NCI-H2107 treated with DMSO at 0.1 percent for 48 hours (cell line): ENCODE measurements around the gene RETREG2.

Experiments used
- DNase-seq: peaks from one replicate; lab custom pipeline; 2025; ENCODE audit not compliant: unreplicated experiment; lab: John Stamatoyannopoulos, UW

The RETREG2 gene

DNA sequence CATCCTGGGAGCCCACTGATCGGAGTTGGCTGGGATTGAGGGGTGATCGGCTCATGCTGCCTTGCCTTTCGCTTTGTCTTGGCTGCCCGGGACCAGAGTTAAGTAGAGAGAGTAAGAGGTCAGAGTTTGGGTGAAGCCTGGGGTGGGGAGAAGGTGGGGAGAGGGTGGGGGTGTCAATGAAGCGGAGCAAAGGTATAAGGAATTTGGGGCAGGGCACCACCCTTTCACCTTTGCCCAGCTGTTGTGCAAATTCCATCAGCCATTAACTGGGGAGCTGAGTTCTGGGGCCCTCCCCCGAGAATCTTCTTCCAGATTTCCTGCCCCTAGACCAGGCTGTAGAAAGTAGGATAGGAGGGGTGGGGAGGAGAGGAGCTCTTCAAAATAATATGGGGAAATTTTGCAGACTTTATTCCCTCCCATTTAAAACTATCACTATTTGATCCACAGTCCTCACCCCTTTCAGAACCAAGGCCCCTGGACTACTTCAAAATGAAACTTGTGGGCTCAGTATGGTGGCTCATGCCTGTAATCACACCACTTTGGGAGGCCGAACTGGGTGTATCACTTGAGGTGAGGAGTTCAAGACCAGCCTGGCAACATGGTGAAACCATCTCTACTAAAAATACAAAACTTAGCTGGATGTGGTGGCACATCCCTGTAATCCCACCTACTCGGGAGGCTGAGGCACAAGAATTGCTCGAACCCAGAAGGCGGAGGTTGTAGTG lies 8.0 kb upstream of the RETREG2 start, which contains the start of gene SLC23A3:
Gene SLC23A3 (minus strand): TSS at position 100 of the 725 bp plus-strand sequence. CDS start 45 bp downstream, at position 55.
- DNase-seq = no peak

DNA sequence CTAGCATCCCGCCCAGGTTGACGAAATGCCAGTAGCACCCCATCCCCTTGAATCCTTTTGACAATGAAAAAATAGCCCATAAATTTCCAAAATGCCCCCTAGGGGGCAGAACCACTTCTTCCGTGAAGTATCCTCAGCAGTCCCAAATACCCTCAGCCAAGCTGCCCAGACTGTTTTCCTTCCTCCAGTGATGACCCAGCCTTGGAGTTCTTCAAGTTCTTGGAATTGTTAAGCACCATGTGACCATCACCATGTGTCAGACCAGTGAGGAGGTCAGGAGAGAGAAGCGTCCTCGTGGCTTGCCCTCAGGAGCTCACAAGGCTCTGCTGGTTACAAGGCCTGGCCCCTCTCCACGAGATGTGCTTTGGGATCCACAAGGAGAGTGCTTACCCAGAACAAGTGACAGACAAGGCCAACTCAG lies 6.8 kb upstream of the RETREG2 start:
- no peak for DNase-seq

DNA sequence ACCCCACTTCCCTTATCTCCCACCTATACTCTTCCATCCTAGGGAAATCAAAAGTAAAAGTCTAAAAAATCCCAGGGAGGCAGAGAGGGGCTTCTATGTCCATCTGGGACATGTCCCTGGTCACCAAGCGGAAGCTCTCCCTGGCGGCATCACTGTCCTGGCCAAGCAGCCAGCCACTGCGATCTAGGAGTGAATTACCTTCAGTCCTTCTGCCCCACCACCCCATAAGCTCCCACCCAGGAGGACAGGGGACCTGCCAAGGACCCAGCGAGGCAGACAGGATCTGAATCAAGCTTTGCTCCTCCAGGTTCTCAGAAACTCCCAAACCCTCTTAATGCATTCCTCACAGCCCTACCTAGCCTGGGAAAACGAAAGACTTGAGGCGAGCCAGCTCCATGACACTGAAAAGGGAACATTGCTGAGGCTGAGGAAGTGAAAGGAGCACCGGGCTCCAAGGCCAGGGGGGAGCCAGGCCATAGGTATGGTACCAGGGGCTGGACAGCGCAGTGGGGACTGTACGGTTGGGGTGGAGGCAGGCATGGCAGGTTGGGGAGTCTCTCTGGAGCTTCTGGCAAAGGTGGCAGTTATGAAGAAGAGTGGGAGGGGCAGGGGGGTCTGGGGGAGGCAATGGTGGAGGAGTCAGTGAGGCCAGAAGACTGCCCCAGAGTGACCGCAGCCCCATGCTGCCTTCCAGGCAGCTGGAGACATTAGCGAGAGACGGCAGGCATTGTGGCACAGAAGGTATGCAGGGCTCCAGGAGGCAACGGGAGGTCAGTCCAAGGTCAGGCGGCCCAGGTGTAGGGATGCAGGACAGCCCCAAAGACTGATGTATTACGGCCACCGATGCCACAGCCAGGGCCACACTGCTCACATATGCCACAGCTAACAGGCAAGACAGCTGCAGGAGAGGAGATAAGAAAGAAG lies 5.6 kb upstream of the RETREG2 start:
- no peak for DNase-seq

DNA sequence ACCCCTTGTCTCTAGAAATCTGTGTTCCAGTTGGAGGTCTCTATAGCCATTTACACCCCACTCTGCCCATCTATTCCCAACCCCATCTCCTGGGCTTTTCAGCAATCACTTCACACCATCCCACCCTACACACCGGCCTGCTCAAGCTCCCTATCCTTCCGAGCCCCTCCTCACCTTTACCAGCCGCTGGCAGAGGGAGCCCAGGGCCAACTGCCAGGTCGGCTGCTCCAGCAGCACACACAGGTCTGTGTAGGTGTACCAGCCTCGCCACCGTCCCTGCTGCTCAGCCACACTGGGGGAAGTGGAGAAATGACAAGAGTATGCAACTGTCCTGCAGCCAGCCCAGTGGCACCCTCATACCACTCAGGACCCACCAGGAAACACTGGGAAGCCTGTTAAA lies 4.9 kb upstream of the RETREG2 start:
- DNase-seq = no peak

DNA sequence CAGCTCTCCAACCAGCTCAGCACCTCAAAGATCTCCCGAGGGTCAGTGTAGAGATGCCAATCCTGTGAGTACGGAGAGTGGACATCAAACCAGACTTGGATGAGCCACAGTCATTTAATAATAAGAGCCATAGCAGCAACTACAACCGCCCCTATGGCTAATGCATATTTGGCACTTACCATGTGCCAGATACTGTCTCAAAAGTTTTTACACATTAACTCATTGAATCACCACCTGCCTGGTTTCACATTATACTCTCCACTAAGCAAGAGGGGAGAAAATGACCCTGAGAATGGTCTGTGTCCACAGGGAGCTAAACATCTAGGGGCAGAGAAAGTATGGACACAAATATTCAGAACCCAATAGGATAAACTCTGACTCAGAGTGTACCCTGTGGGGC lies 3.9 kb upstream of the RETREG2 start:
- DNase-seq = no peak

DNA sequence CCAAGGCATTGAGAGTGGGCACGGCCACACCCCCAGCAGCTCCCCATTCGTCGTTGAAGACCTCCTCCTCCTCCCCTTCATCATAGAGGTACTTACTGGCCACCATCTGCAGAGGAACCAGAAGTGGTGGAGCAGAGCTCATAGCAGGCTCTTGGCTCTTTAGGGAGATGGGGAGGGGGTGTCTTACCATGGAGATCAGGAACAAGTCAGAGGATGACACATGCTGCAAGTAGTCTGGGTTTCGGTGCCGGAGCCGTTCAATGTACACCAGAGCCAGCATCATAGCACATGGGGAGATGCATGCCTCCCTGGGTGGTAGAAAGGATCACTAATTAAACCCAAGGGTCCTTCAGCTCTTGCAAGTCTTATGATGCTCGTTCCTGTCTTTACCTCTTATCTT lies 3.3 kb upstream of the RETREG2 start:
- no peak for DNase-seq

DNA sequence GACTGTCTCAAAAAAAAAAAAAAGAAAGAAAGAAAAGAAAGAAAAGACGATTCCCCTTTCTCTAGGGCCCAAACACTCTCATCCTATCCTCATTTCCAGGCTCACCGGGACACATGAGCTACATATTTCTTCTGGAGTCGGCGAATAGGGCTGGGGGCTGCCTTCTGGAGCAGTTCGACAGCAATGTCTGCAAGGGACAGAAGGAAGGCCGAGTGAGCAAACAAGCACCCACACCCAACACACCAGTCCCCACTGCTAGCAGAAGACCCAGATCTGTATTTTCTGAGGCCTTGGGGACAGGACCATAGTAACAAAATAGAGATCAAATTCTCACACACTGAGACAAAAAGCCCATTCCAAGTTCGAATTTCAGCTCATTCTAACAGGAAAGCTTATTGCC lies 2.6 kb upstream of the RETREG2 start:
- DNase-seq = no peak

DNA sequence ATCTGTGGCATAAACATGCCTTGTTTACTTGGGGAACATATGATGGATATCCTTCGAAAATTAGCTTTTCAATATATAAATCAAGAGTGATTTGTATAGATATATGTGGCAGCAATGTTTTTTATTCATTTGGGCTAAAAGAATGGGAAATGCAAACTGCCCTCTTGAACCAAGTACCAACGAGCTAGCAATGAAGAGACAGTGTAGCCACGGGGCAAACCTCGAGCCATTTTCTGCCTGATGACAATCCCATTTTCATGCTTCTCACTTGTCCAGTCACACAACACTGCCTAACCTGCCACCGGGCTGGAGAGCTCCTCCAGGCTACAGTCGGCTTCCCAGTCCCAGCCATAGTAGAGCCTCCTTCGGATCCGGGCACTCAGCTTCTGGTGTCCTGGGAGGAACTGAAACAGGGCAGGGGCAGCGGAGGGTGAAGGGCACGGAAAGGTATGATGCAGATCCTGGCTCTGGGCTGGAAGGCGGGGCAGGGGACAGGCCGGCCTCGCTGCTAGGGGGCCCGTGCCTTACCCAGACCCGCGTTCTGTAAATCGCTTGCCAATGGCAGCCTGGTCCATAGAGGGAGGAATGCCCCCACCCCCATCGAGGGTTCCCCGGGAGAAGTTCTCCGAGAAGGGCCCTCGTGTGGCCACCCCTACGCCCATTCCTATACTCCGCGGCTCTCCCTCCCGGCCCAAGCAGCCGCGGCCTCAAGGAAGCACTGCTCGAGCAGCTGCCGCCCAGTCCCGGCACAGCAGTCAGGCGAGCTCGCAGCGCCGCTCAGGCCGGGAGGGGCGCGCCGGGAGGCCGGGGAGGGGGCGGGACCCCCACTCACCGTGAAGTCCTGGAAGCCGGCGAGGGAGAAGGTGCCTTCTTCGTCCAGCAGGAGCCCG lies 1.9 kb upstream of the RETREG2 start:
- no peak for DNase-seq

DNA sequence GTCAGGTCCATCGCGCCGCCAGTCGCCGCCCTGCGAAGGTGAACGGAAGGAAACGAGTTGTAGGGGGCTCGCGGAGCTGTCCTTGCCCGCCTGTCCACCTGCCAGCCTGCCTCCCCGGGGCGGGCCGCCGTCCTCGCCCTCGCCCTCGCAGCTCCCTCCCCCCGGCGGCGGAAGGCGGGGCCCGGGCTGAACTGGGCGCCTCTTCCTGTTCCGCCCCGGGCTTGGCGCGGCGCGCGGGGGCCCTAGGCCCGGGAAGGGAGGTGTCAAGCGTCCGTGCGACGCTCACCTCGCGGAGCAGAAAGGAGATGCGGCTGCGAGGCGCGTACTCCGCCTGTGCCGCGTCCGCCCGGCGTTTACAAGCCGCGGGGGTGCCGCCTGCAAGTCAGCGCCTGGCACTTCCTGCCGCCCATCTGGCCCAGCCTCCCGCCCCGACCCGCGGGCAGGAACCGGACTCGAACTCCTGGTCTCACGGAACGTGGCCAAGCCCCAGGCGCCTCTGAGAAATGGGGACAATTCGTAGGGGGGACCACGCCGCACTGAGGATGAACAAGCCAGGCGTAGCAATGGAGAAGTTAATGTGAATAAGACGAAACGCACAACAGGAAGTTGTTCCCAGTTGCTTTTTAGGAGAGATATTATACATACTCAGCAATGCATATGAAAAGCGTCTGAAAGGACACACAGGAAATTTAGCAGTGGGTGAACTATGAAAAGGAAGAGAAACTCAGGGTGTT lies 1.1 kb upstream of the RETREG2 start, which contains the start of gene CNPPD1:
Gene CNPPD1 (minus strand): TSS at position 108 of the 734 bp plus-strand sequence. CDS start 97 bp downstream, at position 11.
- peak; percentile 46 for DNase-seq

DNA sequence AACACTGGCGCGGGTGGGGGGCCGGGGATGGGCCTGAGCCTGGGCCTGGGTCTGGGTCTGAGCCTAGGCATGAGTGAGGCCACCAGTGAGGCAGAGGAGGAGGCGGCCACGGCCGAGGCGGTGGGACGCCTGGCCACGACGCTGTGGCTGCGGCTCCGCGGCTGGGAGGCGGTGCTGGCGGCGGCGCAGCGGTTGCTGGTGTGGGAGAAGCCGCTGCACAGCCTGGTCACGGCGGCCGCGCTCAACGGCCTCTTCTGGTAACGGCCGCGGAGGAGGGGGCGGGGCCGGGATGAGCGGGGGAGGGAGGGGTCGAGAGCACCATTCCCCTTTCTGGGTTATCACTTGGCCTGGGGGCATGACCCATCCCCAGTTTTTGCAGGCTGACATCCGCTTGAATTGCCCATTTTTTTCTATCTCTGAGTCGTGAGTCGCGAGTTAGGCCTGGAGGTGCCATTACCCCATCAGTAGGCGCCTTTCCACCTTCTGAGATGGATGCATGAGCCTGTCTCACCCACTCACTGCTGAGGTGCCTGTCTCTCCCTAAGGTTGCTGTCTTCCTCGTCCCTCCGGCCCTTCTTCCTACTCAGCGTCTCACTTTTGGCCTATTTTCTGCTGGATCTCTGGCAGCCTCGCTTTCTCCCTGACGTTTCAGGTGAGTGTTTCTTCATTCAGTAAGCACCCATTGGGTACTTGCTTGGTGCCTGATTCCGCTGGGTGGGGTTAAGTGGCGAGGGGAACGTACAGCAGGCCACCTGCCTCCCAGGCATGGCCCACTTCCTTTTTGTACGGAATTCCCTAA lies 501 bp downstream of the RETREG2 start:
- no peak for DNase-seq

DNA sequence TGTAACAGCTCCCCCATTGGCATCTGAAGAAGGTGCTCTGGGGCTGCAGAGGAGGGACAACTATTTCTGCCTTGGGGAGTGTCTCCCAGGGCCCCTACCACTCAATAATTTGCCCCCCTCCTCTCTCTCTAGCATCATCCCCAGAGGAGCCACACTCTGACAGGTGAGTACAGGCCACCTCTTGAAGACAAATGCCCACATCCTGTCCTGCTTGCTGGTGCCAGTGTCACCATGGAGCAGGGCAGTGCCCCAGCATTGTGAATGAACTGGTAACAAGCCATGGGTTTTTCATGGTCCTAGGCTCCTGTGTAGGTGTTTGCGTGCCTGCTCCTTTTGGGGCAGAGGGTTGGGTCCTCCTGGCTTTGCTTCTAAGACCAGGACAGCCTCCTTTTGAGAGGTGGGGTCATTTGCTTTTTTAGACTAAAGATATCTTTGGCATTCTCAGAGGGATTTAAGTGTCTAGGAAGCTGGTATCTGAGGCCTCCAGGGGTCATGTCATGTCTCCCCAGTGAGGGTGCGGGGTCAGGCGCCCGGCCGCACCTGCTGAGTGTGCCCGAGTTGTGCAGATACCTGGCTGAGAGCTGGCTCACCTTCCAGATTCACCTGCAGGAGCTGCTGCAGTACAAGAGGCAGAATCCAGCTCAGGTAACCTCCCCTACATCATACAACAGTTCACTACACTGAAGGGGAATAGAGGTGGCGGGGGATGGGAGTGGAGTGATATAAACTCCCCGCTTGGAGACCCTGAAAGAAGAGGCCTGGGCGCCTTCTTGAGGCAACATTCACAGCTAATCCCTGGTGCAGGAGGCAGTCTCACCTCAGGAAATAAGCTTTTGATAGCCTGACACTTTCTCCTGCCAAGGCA lies 1.8 kb downstream of the RETREG2 start:
- DNase-seq = no peak

DNA sequence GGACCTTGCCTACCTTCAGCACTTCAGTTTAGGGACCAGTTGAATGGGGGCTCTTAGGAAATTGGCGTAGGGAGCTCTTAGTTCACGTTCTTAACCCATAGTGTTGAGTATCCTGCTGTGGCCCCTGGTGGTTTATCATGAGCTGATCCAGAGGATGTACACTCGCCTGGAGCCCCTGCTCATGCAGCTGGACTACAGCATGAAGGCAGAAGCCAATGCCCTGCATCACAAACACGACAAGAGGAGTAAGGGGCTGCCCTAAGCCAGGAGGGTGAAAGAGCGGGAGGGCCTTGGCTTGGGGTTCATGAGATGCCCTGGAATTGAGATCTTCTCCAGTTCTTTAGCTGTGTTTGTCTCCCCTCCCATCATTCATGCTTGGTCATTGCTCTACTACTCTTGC lies 2.9 kb downstream of the RETREG2 start:
- DNase-seq = no peak

DNA sequence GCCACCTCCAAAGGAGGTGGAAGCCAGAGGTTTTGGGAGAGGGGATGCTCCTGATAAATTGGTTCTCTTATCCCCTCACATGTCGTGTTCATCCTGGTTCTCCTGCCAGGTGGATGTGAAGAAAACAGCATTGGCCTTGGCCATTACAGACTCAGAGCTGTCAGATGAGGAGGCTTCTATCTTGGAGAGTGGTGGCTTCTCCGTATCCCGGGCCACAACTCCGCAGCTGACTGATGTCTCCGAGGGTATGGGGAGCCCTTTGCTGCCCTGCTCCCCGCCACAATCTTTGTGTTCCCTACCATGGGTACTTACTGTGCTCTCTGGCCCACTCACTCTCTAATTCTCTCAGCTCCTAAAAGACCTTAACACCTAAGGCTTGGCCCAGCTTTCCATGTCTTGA lies 3.5 kb downstream of the RETREG2 start:
- DNase-seq = no peak

DNA sequence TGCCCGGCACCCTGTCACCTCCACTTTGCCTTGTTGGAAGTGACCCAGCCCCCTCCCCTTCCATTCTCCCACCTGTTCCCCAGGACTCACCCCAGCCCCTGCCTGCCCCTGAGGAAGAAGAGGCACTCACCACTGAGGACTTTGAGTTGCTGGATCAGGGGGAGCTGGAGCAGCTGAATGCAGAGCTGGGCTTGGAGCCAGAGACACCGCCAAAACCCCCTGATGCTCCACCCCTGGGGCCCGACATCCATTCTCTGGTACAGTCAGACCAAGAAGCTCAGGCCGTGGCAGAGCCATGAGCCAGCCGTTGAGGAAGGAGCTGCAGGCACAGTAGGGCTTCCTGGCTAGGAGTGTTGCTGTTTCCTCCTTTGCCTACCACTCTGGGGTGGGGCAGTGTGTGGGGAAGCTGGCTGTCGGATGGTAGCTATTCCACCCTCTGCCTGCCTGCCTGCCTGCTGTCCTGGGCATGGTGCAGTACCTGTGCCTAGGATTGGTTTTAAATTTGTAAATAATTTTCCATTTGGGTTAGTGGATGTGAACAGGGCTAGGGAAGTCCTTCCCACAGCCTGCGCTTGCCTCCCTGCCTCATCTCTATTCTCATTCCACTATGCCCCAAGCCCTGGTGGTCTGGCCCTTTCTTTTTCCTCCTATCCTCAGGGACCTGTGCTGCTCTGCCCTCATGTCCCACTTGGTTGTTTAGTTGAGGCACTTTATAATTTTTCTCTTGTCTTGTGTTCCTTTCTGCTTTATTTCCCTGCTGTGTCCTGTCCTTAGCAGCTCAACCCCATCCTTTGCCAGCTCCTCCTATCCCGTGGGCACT lies 4.5 kb downstream of the RETREG2 start:
- no peak for DNase-seq

DNA sequence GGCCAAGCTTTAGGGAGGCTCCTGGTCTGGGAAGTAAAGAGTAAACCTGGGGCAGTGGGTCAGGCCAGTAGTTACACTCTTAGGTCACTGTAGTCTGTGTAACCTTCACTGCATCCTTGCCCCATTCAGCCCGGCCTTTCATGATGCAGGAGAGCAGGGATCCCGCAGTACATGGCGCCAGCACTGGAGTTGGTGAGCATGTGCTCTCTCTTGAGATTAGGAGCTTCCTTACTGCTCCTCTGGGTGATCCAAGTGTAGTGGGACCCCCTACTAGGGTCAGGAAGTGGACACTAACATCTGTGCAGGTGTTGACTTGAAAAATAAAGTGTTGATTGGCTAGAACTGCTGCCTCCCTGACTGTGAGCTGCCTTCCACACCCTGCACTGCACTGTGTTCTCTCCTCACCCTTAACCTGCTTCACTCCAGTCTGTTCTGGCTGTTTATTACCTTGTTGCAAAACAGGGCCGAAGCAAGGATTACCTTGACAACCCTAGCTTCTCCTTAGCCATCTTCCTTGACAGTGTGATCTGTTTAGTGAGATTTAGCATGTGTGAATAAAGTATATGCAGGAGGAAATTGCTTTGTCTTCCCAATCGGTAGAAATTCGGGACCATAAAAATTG lies 5.2 kb downstream of the RETREG2 start:
- no peak for DNase-seq

DNA sequence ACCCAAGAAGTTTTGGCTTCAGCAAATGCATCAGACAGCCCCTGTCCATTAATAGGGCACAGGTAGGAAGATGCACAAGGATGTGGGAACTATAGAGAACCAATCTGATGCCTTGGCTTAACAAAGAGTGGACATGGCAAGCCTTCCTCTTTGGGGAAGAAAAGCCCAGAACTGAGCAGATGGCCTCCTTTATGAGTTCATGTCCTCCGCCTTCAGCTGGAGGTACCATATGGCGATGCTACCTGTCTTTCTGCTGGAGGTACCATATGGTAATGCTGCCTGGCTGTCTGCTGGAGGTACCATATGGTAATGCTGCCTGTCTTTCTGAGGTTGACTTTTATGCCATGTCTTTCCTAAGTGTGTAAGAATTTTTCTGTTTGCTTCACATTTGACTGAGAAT lies 6.0 kb downstream of the RETREG2 start:
- no peak for DNase-seq

DNA sequence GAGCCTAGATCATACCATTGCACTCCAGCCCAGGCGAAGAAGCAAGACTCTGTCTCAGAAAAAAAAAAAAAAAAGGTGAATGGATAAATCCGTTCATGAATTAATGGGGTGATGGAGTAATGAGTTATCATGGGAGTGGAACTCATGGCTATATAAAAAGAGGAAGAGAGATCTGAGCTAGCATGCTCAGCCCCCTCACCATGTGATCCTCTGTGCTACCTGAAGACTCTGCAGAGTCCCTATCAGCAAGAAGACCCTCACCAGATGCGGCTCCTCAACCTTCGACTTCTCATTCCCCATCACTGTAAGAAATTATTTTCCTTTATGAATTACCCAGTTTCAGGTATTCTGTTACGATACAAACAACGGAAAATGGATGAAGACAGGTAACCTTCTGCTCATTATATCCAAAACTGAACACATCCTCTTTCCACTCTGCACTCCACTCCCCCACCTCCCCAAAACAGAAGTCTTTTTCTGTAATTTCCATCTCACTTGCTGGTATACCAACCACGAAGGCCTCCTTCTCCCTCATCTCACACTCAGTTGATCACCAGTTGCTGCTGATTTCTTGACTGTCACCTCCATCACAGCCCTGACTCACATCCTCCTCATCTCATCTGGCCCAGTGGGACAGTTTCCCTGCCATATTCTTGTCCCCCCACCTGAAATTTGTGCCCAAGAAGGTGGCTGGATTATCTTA lies 8.8 kb downstream of the RETREG2 start:
- DNase-seq = no peak
